K562 (cell line): ENCODE results near the gene LOXL3. TPM values are rescaled to one million over a fixed set of nuclear protein-coding genes. Genes with fewer than 3 reads are reported as not detected.

Source experiments
- ATF3 ChIP-seq, 2 experiments: fragments of 450-650 bp in 1 of 2; sonication (generic) in 1 of 2; formaldehyde crosslinking in 1 of 2; IDR thresholded peaks in 1 of 2; conservative IDR thresholded peaks in 1 of 2; 2 replicates each; pipeline versions ENCODE4 v1.6.1 to v1.8.1; 2016 to 2023; ENCODE audit warnings: mild to moderate bottlenecking in 2 of 2, moderate library complexity in 2 of 2, inconsistent platforms in 1 of 2, missing genetic modification reagents in 1 of 2
- BRD4 ChIP-seq: fragments of 200-600 bp; sonication (generic); IDR thresholded peaks from 2 replicates; pipeline ENCODE4 v1.6.1; 2017; ENCODE audit warnings: inconsistent platforms
- CHD1 ChIP-seq: fragments of 200-600 bp; sonication (generic); IDR thresholded peaks from one replicate; pipeline ENCODE4 v1.6.1; 2012; ENCODE audit warnings: mild to moderate bottlenecking, moderate library complexity, low read length, inconsistent platforms
- CREB3L1 ChIP-seq: fragments of 450-650 bp; IDR thresholded peaks from 2 replicates; pipeline ENCODE4 v1.6.1; 2014; ENCODE audit warnings: low read depth, mild to moderate bottlenecking, moderate library complexity, borderline replicate concordance
- E2F6 ChIP-seq, 2 experiments: IDR thresholded peaks; 2 replicates each; pipeline ENCODE4 v1.6.1; 2011; ENCODE audit warnings: borderline replicate concordance in 1 of 2, control low read depth in 1 of 2, low read depth in 1 of 2, low read length in 1 of 2, mild to moderate bottlenecking in 1 of 2, mixed read lengths in 1 of 2, moderate library complexity in 1 of 2; ENCODE audit not compliant: insufficient read depth in 1 of 2, insufficient read length in 1 of 2, poor library complexity in 1 of 2, severe bottlenecking in 1 of 2; ENCODE audit errors: extremely low read depth in 1 of 2
- HDAC2 ChIP-seq: fragments of 450-650 bp; IDR thresholded peaks from 2 replicates; pipeline ENCODE4 v1.6.1; 2016; ENCODE audit warnings: mild to moderate bottlenecking
- HNRNPLL ChIP-seq: fragments of 200-400 bp; formaldehyde crosslinking; IDR thresholded peaks from 2 replicates; pipeline ENCODE4 v1.6.1; 2017; ENCODE audit warnings: low read length, low read depth, mild to moderate bottlenecking; ENCODE audit not compliant: poor library complexity, severe bottlenecking
- KDM4B ChIP-seq, 2 experiments: fragments of 450-650 bp in 1 of 2; sonication (generic) in 1 of 2; IDR thresholded peaks; 2 replicates each; pipeline ENCODE4 v1.6.1; 2016 to 2017; ENCODE audit warnings: borderline replicate concordance in 2 of 2, antibody characterized with exemption in 1 of 2, low read depth in 1 of 2, mild to moderate bottlenecking in 1 of 2
- MTA1 ChIP-seq: fragments of 450-650 bp; IDR thresholded peaks from 2 replicates; pipeline ENCODE4 v1.6.1; 2017; ENCODE audit warnings: borderline replicate concordance
- NFRKB ChIP-seq: fragments of 450-650 bp; IDR thresholded peaks from 2 replicates; pipeline ENCODE4 v1.6.1; 2016; ENCODE audit warnings: low read depth
- POLR2G ChIP-seq: fragments of 200-400 bp; formaldehyde crosslinking; IDR thresholded peaks from 2 replicates; pipeline ENCODE4 v1.6.1; 2017; ENCODE audit warnings: low read depth, mild to moderate bottlenecking, antibody characterized with exemption, low read length, moderate library complexity
- POU5F1 ChIP-seq: fragments of 150-350 bp; IDR thresholded peaks from 2 replicates; pipeline ENCODE4 v1.6.1; 2014; ENCODE audit warnings: borderline replicate concordance, low read length, low read depth, mild to moderate bottlenecking; ENCODE audit not compliant: partially characterized antibody
- RUNX1 ChIP-seq: sonication (generic); IDR thresholded peaks from 2 replicates; pipeline ENCODE4 v1.6.1; 2016; ENCODE audit warnings: antibody characterized with exemption, low read depth
- THRA ChIP-seq: fragments of 450-650 bp; IDR thresholded peaks from 2 replicates; pipeline ENCODE4 v1.6.1; 2017; ENCODE audit warnings: mild to moderate bottlenecking, moderate library complexity
- ZBTB7A ChIP-seq: IDR thresholded peaks from 2 replicates; pipeline ENCODE4 v1.6.1; 2011; ENCODE audit warnings: low read depth, mild to moderate bottlenecking, low read length, moderate library complexity, borderline replicate concordance; ENCODE audit not compliant: control insufficient read depth
- ZNF77 ChIP-seq: fragments of 250-450 bp; sonication (Bioruptor Pico); IDR thresholded peaks from 2 replicates; pipeline ENCODE4 v1.5.0; 2020
- polyA plus RNA-seq, 8 experiments: library from polyadenylated mRNA; depleted of rRNA in 4 of 8; stranded (reverse) in 5 of 8; unstranded in 3 of 8; fragments of >200 nt; fragmentation: Nextera tagmentation in 2 of 8; fragmentation: Illumina TruSeq in 1 of 8; extraction: Ambion mirVana in 2 of 8; extraction: Trizol in 1 of 8; gene quantifications; 2 replicates each; pipeline versions ENCODE4 v1.2.1 to v1.2.3, GENCODE V29; 2011 to 2014; ENCODE audit warnings: inconsistent platforms in 1 of 8, missing spikeins in 1 of 8
- total RNA-seq, 7 experiments: library from RNA; depleted of rRNA in 6 of 7; stranded (reverse); fragments of >200 nt in 6 of 7; fragmentation: Illumina TruSeq in 2 of 7; extraction: Trizol in 2 of 7; gene quantifications; 2 replicates each; pipeline versions ENCODE4 v1.2.1 to v1.2.3, GENCODE V29; 2011 to 2021; ENCODE audit warnings: low replicate concordance in 1 of 7

Gene LOXL3
- total and polyA plus RNA-seq, 9 of the 15 experiments (the other 6 are each of a cell fraction or from before 2014, with no cell fraction given), result 0.22 to 0.99 (median 0.31) TPM

GRCh38 chr2:74507926-74508520, 45.7 kb downstream of the LOXL3 start (continued):
- TF ChIP-seq E2F6 (IDR thresholded peaks at IDR 0.05; ENCODE audit: borderline replicate concordance in 1 of 2, extremely low read depth in 1 of 2, insufficient read depth in 1 of 2, insufficient read length in 1 of 2, low read depth in 1 of 2, low read length in 1 of 2, poor library complexity in 1 of 2, severe bottlenecking in 1 of 2) (peak in 1 of 2 experiments; percentile 4), KDM4B (IDR thresholded peaks at IDR 0.05; ENCODE audit: borderline replicate concordance in 2 of 2, low read depth in 1 of 2) (no peak), BRD4 (0 out of 2 replicates have a peak, but pooled peaks have one; percentile 62), HDAC2 (0 out of 2 replicates have a peak, but pooled peaks have one; percentile 26), POU5F1 (no peak), ATF3 (IDR thresholded peaks at IDR 0.05) (no peak), ATF3 (CRISPR knock-in tag; conservative IDR thresholded peaks at IDR 0.05) (peak; percentile 71; the same call in 1 of the 2 replicates), HNRNPLL (peak; percentile 27), RUNX1 (no peak), ZNF77 (CRISPR knock-in tag) (no peak), CREB3L1 (peak; percentile 14; the same call in 1 of the 2 replicates), POLR2G (peak; percentile 40; the same call in 1 of the 2 replicates), THRA (no peak), MTA1 (0 out of 2 replicates have a peak, but pooled peaks have one; percentile 23), NFRKB (peak; percentile 62; the same call in 1 of the 2 replicates), ZBTB7A (peak; percentile 65; the same call in 1 of the 2 replicates), CHD1 (peak; percentile 44)
